GM23338 (cell line): ENCODE data around the gene ACTN2. TPM values are rescaled to one million over a fixed set of nuclear protein-coding genes. Genes with fewer than 3 reads are reported as not detected.

Experiments used
- ATAC-seq: fragments of 200-7000 bp; cut with Tn5 transposase; 3 replicates; pipeline ENCODE4 v1.9.1; 2020
- DNase-seq: peaks from one replicate; pipeline ENCODE4 v3.0.0-alpha.2; 2015; ENCODE audit warnings: low spot score
- H2AFZ ChIP-seq: fragments of 200-600 bp; sonication (generic); 2 replicates; pipeline ENCODE4 v1.8.0; 2016; ENCODE audit warnings: antibody characterized with exemption, mild to moderate bottlenecking, moderate library complexity
- H3F3A ChIP-seq: fragments of 200-600 bp; sonication (generic); replicated peaks from 2 replicates; pipeline ENCODE4 v1.8.0; 2017; ENCODE audit warnings: antibody characterized with exemption, mixed run types, low read depth
- H3K27ac ChIP-seq: fragments of 200-600 bp; sonication (generic); 2 replicates; pipeline ENCODE4 v1.6.1; 2016; ENCODE audit warnings: low read depth
- H3K27me3 ChIP-seq: fragments of 200-600 bp; sonication (generic); 2 replicates; pipeline ENCODE4 v1.8.0; 2016; ENCODE audit warnings: mild to moderate bottlenecking, mixed run types, moderate library complexity; ENCODE audit not compliant: insufficient read depth
- H3K36me3 ChIP-seq: fragments of 200-600 bp; sonication (generic); 2 replicates; pipeline ENCODE4 v1.8.0; 2016; ENCODE audit warnings: mild to moderate bottlenecking; ENCODE audit not compliant: insufficient read depth
- H3K4me1 ChIP-seq: fragments of 200-600 bp; sonication (generic); 2 replicates; pipeline ENCODE4 v1.8.0; 2016; ENCODE audit warnings: mild to moderate bottlenecking, moderate library complexity; ENCODE audit not compliant: insufficient read depth
- H3K4me2 ChIP-seq: fragments of 200-600 bp; sonication (generic); 2 replicates; pipeline ENCODE4 v1.7.1; 2017; ENCODE audit warnings: mixed run types
- H3K4me3 ChIP-seq: fragments of 200-600 bp; sonication (generic); 2 replicates; pipeline ENCODE4 v1.6.1; 2016; ENCODE audit warnings: mixed run types
- H3K79me2 ChIP-seq: fragments of 200-600 bp; sonication (generic); replicated peaks from 2 replicates; pipeline ENCODE4 v1.8.0; 2017; ENCODE audit warnings: mild to moderate bottlenecking; ENCODE audit not compliant: insufficient read depth
- H3K9me2 ChIP-seq: fragments of 200-600 bp; sonication (generic); 2 replicates; pipeline ENCODE4 v1.8.0; 2017; ENCODE audit not compliant: insufficient read depth
- H4K20me1 ChIP-seq: fragments of 200-600 bp; sonication (generic); replicated peaks from 2 replicates; pipeline ENCODE4 v1.8.0; 2017; ENCODE audit warnings: mild to moderate bottlenecking; ENCODE audit not compliant: insufficient read depth
- H3K27ac Mint-ChIP-seq: 2 replicates; pipeline ENCODE4 v1.8.0; 2020; ENCODE audit warnings: inconsistent platforms, mild to moderate bottlenecking, moderate library complexity, mixed read lengths
- H3K27me3 Mint-ChIP-seq: 3 replicates; pipeline ENCODE4 v1.8.0; 2022; ENCODE audit warnings: low read depth, mild to moderate bottlenecking, moderate library complexity, mixed read lengths, inconsistent platforms; ENCODE audit not compliant: insufficient read depth, poor library complexity
- H3K36me3 Mint-ChIP-seq: 3 replicates; pipeline ENCODE4 v1.8.0; 2021; ENCODE audit warnings: low read depth, mild to moderate bottlenecking, inconsistent platforms, moderate library complexity, mixed read lengths
- H3K4me1 Mint-ChIP-seq: 3 replicates; pipeline ENCODE4 v1.8.0; 2020; ENCODE audit warnings: mild to moderate bottlenecking, inconsistent platforms, mixed read lengths
- H3K4me3 Mint-ChIP-seq: 3 replicates; pipeline ENCODE4 v1.8.0; 2021; ENCODE audit warnings: moderate library complexity, mild to moderate bottlenecking, inconsistent platforms, mixed read lengths
- H3K9me3 Mint-ChIP-seq: 3 replicates; pipeline ENCODE4 v1.8.0; 2020; ENCODE audit warnings: moderate library complexity, mild to moderate bottlenecking, inconsistent platforms, mixed read lengths
- CREB1 ChIP-seq: fragments of 250-450 bp; sonication (Bioruptor Pico); IDR thresholded peaks from 2 replicates; pipeline ENCODE4 v1.5.0; 2020; ENCODE audit warnings: low read depth, mild to moderate bottlenecking, moderate library complexity
- ETS1 ChIP-seq: IDR thresholded peaks from 2 replicates; pipeline ENCODE4 v1.6.1; 2016; ENCODE audit warnings: antibody characterized with exemption
- EZH2 ChIP-seq: fragments of 200-600 bp; sonication (generic); IDR thresholded peaks from one replicate; pipeline ENCODE4 v1.8.0; 2017; ENCODE audit warnings: antibody characterized with exemption, mild to moderate bottlenecking, low read depth; ENCODE audit not compliant: unreplicated experiment
- EZH2phosphoT487 ChIP-seq: fragments of 200-600 bp; sonication (generic); IDR thresholded peaks from one replicate; pipeline ENCODE4 v1.8.1; 2018; ENCODE audit warnings: antibody characterized with exemption; ENCODE audit not compliant: unreplicated experiment
- JUNB ChIP-seq: IDR thresholded peaks from one replicate; pipeline ENCODE4 v1.6.1; 2016; ENCODE audit warnings: antibody characterized with exemption; ENCODE audit not compliant: unreplicated experiment
- NANOG ChIP-seq: IDR thresholded peaks from 2 replicates; pipeline ENCODE4 v1.6.1; 2016; ENCODE audit warnings: antibody characterized with exemption, borderline replicate concordance
- POLR2AphosphoS5 ChIP-seq: IDR thresholded peaks from 2 replicates; pipeline ENCODE4 v1.6.1; 2016; ENCODE audit warnings: antibody characterized with exemption, low read depth
- REST ChIP-seq: IDR thresholded peaks from one replicate; pipeline ENCODE4 v1.6.1; 2018; ENCODE audit warnings: antibody characterized with exemption; ENCODE audit not compliant: unreplicated experiment
- STAT1 ChIP-seq: IDR thresholded peaks from one replicate; pipeline ENCODE4 v1.6.1; 2016; ENCODE audit warnings: antibody characterized with exemption; ENCODE audit not compliant: unreplicated experiment
- ZNF114 ChIP-seq: fragments of 250-450 bp; sonication (Bioruptor Pico); IDR thresholded peaks from 2 replicates; pipeline ENCODE4 v1.5.0; 2020; ENCODE audit warnings: mild to moderate bottlenecking, moderate library complexity
- ZNF331 ChIP-seq: fragments of 250-450 bp; sonication (Bioruptor Pico); IDR thresholded peaks from 2 replicates; pipeline ENCODE4 v1.5.0; 2020; ENCODE audit warnings: low read depth, mild to moderate bottlenecking, moderate library complexity
- ZNF462 ChIP-seq: fragments of 250-450 bp; sonication (Bioruptor Pico); IDR thresholded peaks from 2 replicates; pipeline ENCODE4 v1.5.0; 2020; ENCODE audit warnings: mild to moderate bottlenecking, moderate library complexity
- polyA plus RNA-seq: library from polyadenylated mRNA; unstranded; fragments of >200 nt; fragmentation: Nextera tagmentation; extraction: Ambion mirVana; gene quantifications from 2 replicates; pipeline ENCODE4 v1.2.1, GENCODE V29; 2016
- total RNA-seq: library from RNA; depleted of rRNA; stranded (reverse); fragments of >200 nt; shearing (Covaris generic); gene quantifications from 2 replicates; pipeline ENCODE4 v1.2.3, GENCODE V29; 2014
- TF ChIP-seq, protein P1 (sequence below), 2 experiments: fragments of 200-600 bp in 1 of 2; sonication (generic) in 1 of 2; conservative IDR thresholded peaks; 2 replicates each; pipeline versions ENCODE4 v1.5.1 to v1.6.1; 2016 to 2017; ENCODE audit warnings: antibody characterized with exemption in 2 of 2, low read depth in 2 of 2, mild to moderate bottlenecking in 2 of 2, moderate library complexity in 1 of 2

ACTN2 gene
- total and polyA plus RNA-seq, 2 experiments from 2014 or later: 1.9 to 2.8 TPM

- Histone ChIP-seq H3K79me2 (peaks cover 64% of the 10 kb centered on the region), H3K27ac (no peak overlapping the region), H3K27me3 (no peaks in the 10 kb centered on the region), H3K4me3 (no peak overlapping the region), H4K20me1 (peaks cover 12% of the 10 kb centered on the region), H3K4me1 (no peaks in the 10 kb centered on the region), H3F3A (no peaks in the 10 kb centered on the region), H3K36me3 (no peaks in the 10 kb centered on the region), H2AFZ (no peak overlapping the region), H3K4me2 (no peak overlapping the region), H3K9me2 (no peaks in the 10 kb centered on the region)
- H3K27me3 Mint-ChIP-seq: no peaks in the 10 kb centered on the region
- TF ChIP-seq EZH2phosphoT487: no peak
- no peak for TF ChIP-seq POLR2AphosphoS5
- no peak for TF ChIP-seq STAT1
- no peak for TF ChIP-seq NANOG
- no peak for TF ChIP-seq ZNF331 (CRISPR knock-in tag)
- TF ChIP-seq, protein P1, sequence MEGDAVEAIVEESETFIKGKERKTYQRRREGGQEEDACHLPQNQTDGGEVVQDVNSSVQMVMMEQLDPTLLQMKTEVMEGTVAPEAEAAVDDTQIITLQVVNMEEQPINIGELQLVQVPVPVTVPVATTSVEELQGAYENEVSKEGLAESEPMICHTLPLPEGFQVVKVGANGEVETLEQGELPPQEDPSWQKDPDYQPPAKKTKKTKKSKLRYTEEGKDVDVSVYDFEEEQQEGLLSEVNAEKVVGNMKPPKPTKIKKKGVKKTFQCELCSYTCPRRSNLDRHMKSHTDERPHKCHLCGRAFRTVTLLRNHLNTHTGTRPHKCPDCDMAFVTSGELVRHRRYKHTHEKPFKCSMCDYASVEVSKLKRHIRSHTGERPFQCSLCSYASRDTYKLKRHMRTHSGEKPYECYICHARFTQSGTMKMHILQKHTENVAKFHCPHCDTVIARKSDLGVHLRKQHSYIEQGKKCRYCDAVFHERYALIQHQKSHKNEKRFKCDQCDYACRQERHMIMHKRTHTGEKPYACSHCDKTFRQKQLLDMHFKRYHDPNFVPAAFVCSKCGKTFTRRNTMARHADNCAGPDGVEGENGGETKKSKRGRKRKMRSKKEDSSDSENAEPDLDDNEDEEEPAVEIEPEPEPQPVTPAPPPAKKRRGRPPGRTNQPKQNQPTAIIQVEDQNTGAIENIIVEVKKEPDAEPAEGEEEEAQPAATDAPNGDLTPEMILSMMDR (conservative IDR thresholded peaks at IDR 0.05; ENCODE audit: low read depth in 2 of 2): no peak
- TF ChIP-seq CREB1 (CRISPR knock-in tag): no peak
- TF ChIP-seq ETS1: no peak
- no peak for TF ChIP-seq EZH2
- no peak for TF ChIP-seq ZNF462 (CRISPR knock-in tag)
- no peak for TF ChIP-seq JUNB
- TF ChIP-seq REST: no peak
- TF ChIP-seq ZNF114 (CRISPR knock-in tag): no peak
- H3K9me3 Mint-ChIP-seq: no peaks in the 10 kb centered on the region
- ATAC-seq (no peak), DNase-seq (no peak)
- H3K4me3 Mint-ChIP-seq: no peak overlapping the region
- no peaks in the 10 kb centered on the region for H3K36me3 Mint-ChIP-seq
- H3K4me1 Mint-ChIP-seq: no peaks in the 10 kb centered on the region
- no peak overlapping the region; the same call in 1 of the 2 replicates for H3K27ac Mint-ChIP-seq
These were observed 116.0 kb downstream of the ACTN2 start for GRCh38 chr1:236802264-236802663.
